GM12892 (cell line): ENCODE results near the gene G3BP1.

Source experiments
- POLR2A ChIP-seq: IDR thresholded peaks from 2 replicates; pipeline ENCODE4 v1.6.1; 2011; ENCODE audit warnings: low read depth, low read length, control low read depth
- POLR2AphosphoS5 ChIP-seq: IDR thresholded peaks from 2 replicates; pipeline ENCODE4 v1.6.1; 2011; ENCODE audit warnings: low read depth, low read length, control low read depth
- TAF1 ChIP-seq: IDR thresholded peaks from 2 replicates; pipeline ENCODE4 v1.6.1; 2011; ENCODE audit warnings: low read depth, mild to moderate bottlenecking, control low read depth, low read length, borderline replicate concordance

- TF ChIP-seq TAF1 = no peak
- TF ChIP-seq POLR2AphosphoS5 = no peak
- no peak for TF ChIP-seq POLR2A
Measured at GRCh38 chr5:151766975-151767374, 4.8 kb upstream of the G3BP1 start.
